ENCODE measurements around the gene FAM131A. TPM values are rescaled to one million over a fixed set of nuclear protein-coding genes. Genes with fewer than 3 reads are reported as not detected.

Gene FAM131A
- total and polyA plus RNA-seq, 10 of the 15 experiments (the other 5 are each of a cell fraction or from before 2014, with no cell fraction given) = 0.31 to 4.5 (median 1.5) TPM

DNA sequence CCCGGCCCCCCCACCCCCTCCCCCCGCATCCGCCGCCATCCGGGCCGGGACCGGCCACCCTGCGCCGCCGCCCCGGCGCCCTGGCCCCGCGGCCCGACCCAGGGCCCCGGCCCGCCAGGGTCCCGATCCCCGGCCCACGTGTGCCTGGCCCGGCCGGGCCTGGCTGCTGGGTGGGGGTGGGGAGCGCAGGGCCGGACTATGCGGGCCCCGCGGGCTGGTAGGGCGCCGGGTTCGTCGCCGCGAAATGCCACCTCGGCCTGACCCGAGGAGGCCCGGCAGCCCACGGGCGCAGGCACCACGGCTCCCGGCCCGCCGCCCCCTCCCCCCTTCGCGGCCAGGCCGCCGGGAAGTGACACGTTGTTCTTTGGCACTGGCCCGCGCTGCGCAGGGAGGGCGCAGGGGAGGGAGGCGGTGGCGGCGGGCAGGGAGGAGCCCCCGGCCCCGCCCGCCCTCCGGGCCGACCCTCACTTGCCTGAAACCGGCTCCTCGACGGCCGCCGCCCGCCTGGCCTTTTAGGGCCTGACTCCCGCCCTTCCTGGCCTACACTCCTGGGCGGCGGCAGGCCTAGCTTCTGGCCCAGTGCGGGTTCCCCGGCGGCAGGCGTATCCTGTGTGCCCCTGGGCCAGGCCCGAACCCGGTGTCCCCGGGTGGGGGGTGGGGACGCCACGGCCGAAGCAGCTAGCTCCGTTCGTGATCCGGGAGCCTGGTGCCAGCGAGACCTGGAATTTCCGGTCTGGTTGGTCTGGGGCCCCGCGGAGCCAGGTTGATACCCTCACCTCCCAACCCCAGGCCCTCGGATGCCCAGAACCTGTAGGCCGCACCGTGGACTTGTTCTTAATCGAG lies 22.5 kb upstream of the FAM131A start (continued):
- TF ChIP-seq, protein P1, sequence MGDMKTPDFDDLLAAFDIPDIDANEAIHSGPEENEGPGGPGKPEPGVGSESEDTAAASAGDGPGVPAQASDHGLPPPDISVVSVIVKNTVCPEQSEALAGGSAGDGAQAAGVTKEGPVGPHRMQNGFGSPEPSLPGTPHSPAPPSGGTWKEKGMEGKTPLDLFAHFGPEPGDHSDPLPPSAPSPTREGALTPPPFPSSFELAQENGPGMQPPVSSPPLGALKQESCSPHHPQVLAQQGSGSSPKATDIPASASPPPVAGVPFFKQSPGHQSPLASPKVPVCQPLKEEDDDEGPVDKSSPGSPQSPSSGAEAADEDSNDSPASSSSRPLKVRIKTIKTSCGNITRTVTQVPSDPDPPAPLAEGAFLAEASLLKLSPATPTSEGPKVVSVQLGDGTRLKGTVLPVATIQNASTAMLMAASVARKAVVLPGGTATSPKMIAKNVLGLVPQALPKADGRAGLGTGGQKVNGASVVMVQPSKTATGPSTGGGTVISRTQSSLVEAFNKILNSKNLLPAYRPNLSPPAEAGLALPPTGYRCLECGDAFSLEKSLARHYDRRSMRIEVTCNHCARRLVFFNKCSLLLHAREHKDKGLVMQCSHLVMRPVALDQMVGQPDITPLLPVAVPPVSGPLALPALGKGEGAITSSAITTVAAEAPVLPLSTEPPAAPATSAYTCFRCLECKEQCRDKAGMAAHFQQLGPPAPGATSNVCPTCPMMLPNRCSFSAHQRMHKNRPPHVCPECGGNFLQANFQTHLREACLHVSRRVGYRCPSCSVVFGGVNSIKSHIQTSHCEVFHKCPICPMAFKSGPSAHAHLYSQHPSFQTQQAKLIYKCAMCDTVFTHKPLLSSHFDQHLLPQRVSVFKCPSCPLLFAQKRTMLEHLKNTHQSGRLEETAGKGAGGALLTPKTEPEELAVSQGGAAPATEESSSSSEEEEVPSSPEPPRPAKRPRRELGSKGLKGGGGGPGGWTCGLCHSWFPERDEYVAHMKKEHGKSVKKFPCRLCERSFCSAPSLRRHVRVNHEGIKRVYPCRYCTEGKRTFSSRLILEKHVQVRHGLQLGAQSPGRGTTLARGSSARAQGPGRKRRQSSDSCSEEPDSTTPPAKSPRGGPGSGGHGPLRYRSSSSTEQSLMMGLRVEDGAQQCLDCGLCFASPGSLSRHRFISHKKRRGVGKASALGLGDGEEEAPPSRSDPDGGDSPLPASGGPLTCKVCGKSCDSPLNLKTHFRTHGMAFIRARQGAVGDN (IDR thresholded peaks at IDR 0.05) = 0 out of 2 replicates have a peak, but pooled peaks have one; percentile 29
- TF ChIP-seq SUPT20H (IDR thresholded peaks at IDR 0.05; ENCODE audit: borderline replicate concordance, control insufficient read depth, low read depth, low read length) (no peak), SIX5 (IDR thresholded peaks at IDR 0.05; ENCODE audit: low read depth, low read length, severe bottlenecking) (no peak), ZSCAN29 (IDR thresholded peaks at IDR 0.05) (0 out of 2 replicates have a peak, but pooled peaks have one; percentile 34), RAD51 (IDR thresholded peaks at IDR 0.05) (no peak), CHD4 (IDR thresholded peaks at IDR 0.05) (no peak), MEF2A (IDR thresholded peaks at IDR 0.05; ENCODE audit: insufficient read depth, low read depth, low read length) (no peak), CBFB (IDR thresholded peaks at IDR 0.05; ENCODE audit: low read depth) (no peak), NR2C2 (IDR thresholded peaks at IDR 0.05; ENCODE audit: borderline replicate concordance, control insufficient read depth, insufficient read length, low read depth) (no peak), ZNF622 (IDR thresholded peaks at IDR 0.05) (no peak), RBBP5 (conservative IDR thresholded peaks at IDR 0.05) (no peak), EZH2 (IDR thresholded peaks at IDR 0.05; ENCODE audit: borderline replicate concordance, control insufficient read depth, low read depth, low read length) (no peak)
- TF ChIP-seq, protein P2, sequence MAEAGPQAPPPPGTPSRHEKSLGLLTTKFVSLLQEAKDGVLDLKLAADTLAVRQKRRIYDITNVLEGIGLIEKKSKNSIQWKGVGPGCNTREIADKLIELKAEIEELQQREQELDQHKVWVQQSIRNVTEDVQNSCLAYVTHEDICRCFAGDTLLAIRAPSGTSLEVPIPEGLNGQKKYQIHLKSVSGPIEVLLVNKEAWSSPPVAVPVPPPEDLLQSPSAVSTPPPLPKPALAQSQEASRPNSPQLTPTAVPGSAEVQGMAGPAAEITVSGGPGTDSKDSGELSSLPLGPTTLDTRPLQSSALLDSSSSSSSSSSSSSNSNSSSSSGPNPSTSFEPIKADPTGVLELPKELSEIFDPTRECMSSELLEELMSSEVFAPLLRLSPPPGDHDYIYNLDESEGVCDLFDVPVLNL (IDR thresholded peaks at IDR 0.05; ENCODE audit: low read depth, low read length) = no peak
- TF ChIP-seq, protein P3, sequence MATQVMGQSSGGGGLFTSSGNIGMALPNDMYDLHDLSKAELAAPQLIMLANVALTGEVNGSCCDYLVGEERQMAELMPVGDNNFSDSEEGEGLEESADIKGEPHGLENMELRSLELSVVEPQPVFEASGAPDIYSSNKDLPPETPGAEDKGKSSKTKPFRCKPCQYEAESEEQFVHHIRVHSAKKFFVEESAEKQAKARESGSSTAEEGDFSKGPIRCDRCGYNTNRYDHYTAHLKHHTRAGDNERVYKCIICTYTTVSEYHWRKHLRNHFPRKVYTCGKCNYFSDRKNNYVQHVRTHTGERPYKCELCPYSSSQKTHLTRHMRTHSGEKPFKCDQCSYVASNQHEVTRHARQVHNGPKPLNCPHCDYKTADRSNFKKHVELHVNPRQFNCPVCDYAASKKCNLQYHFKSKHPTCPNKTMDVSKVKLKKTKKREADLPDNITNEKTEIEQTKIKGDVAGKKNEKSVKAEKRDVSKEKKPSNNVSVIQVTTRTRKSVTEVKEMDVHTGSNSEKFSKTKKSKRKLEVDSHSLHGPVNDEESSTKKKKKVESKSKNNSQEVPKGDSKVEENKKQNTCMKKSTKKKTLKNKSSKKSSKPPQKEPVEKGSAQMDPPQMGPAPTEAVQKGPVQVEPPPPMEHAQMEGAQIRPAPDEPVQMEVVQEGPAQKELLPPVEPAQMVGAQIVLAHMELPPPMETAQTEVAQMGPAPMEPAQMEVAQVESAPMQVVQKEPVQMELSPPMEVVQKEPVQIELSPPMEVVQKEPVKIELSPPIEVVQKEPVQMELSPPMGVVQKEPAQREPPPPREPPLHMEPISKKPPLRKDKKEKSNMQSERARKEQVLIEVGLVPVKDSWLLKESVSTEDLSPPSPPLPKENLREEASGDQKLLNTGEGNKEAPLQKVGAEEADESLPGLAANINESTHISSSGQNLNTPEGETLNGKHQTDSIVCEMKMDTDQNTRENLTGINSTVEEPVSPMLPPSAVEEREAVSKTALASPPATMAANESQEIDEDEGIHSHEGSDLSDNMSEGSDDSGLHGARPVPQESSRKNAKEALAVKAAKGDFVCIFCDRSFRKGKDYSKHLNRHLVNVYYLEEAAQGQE (IDR thresholded peaks at IDR 0.05; ENCODE audit: low read depth, low read length) = no peak
- TF ChIP-seq, protein P4, sequence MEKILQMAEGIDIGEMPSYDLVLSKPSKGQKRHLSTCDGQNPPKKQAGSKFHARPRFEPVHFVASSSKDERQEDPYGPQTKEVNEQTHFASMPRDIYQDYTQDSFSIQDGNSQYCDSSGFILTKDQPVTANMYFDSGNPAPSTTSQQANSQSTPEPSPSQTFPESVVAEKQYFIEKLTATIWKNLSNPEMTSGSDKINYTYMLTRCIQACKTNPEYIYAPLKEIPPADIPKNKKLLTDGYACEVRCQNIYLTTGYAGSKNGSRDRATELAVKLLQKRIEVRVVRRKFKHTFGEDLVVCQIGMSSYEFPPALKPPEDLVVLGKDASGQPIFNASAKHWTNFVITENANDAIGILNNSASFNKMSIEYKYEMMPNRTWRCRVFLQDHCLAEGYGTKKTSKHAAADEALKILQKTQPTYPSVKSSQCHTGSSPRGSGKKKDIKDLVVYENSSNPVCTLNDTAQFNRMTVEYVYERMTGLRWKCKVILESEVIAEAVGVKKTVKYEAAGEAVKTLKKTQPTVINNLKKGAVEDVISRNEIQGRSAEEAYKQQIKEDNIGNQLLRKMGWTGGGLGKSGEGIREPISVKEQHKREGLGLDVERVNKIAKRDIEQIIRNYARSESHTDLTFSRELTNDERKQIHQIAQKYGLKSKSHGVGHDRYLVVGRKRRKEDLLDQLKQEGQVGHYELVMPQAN (conservative IDR thresholded peaks at IDR 0.05) = peak; percentile 60; the same call in 1 of the 2 replicates
- TF ChIP-seq, protein P5, sequence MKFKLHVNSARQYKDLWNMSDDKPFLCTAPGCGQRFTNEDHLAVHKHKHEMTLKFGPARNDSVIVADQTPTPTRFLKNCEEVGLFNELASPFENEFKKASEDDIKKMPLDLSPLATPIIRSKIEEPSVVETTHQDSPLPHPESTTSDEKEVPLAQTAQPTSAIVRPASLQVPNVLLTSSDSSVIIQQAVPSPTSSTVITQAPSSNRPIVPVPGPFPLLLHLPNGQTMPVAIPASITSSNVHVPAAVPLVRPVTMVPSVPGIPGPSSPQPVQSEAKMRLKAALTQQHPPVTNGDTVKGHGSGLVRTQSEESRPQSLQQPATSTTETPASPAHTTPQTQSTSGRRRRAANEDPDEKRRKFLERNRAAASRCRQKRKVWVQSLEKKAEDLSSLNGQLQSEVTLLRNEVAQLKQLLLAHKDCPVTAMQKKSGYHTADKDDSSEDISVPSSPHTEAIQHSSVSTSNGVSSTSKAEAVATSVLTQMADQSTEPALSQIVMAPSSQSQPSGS (IDR thresholded peaks at IDR 0.05; ENCODE audit: low read length) = no peak
